Stimulated activated CD4-positive, alpha-beta T cell treated with anti-CD3 and anti-CD28 coated beads, Interleukin-1b, Interleukin-23, amount 100 ng/mL, for 4 hours (primary cell): ENCODE results near the gene LMTK2.

ENCODE experiments used
- DNase-seq, 2 donors: peaks; one replicate each; pipeline ENCODE4 v3.0.0-alpha.2; 2020; ENCODE audit warnings: low read depth in 2 of 2

LMTK2 gene

DNA sequence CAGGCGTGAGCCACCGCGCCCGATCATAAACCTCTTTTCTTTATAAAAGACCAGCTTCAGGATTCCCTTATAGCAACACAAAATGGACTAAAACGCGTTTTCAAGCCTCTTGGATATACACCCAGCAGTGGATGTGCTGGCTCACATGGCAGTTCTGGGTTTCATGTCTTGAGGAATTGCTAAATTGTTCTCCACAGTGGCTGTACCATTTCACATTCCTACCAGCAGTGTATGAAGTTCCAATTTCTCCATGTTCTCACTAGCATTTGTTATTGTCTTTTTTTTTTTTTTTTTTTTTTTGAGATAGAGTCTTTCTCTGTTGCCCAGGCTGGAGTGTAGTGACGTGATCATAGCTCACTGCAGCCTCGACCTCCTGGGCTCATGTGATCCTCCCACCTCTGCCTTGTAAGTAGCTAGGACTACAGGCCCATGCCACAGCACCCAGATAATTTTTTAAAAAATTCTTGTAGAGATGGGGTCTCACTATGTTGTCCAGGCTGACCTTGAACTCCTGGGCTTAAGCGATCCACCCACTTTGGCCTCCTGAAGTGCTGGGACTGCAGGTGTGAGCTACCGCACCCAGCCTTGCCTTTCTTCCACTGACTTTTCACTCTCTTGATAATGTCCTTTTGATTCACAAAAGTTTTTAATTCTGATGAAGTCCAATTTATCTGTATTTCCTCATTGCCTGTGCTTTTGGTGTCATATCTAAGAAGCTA lies 127.9 kb downstream of the LMTK2 start:
- DNase-seq, result no peak

- no peak for DNase-seq
Measured at GRCh38 chr7:98235901-98236300, 129.2 kb downstream of the LMTK2 start.

- no peak for DNase-seq
Measured at GRCh38 chr7:98236355-98237185, 129.9 kb downstream of the LMTK2 start.

DNA sequence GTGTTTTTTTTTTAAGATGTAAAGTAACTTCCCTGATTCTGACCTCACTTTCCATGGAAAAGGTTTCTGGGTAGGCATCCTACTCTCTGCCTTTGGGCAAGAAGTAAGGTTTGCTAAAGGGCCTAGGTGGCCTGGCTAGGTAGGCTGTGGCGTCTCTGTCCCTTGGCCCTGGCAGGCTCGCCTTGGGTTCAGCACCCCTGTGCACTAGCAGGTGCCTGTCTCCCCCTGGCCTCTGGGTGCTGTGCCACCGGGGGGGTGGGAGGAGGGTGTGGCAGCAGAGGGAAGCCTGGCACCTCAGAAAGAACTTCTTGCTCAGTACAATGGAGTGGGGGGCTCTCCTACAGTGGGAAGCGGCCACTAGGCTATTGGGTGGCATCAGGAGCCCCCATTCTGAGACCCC lies 131.4 kb downstream of the LMTK2 start:
- no peak for DNase-seq

GRCh38 chr7:98238976-98239375 lies 132.3 kb downstream of the LMTK2 start:
- DNase-seq, result no peak

- DNase-seq, result no peak
Measured at GRCh38 chr7:98240961-98241673, 134.5 kb downstream of the LMTK2 start.

DNA sequence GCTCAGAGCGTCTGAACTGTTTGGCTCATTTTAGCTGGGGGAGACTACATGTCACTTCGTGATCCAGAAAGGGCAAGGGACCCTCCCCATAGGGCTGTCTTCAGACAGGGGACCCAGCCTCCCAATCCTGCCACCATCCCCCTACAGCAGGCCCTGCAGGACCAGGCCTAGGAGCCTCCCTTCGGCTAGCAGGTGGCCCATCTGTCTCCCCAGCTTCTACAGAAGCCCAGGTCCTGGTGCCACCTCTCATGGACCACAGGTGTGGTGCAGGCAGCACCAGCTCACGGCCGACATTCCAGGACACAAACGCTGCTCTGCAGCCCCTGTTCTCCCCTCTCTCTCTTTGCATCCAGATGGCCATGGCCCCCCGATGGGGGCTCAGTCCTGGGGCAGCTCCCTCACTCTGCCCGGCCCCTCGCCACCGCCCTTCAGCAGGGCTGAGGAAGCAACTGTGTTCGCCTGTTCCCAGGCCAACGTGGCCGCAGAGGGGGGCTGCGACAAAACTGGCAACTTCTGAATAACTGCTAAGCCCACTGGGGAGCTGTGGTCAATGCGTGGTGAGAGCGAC lies 135.1 kb downstream of the LMTK2 start:
- DNase-seq, result no peak

- DNase-seq, result no peak
Measured at GRCh38 chr7:98242342-98242741, 135.7 kb downstream of the LMTK2 start.

GRCh38 chr7:98242934-98243333 lies 136.3 kb downstream of the LMTK2 start:
- DNase-seq, result no peak

- no peak for DNase-seq
Measured at GRCh38 chr7:98244871-98245270, 138.2 kb downstream of the LMTK2 start.

GRCh38 chr7:98248156-98248555 lies 141.5 kb downstream of the LMTK2 start:
- no peak for DNase-seq

GRCh38 chr7:98249106-98249505 lies 142.4 kb downstream of the LMTK2 start:
- no peak for DNase-seq

- peak in 1 of 2 donors; percentile 13 for DNase-seq
Measured at GRCh38 chr7:98250789-98251188, 144.1 kb downstream of the LMTK2 start.

GRCh38 chr7:98251231-98251600 lies 144.6 kb downstream of the LMTK2 start:
- peak in 1 of 2 donors; percentile 5 for DNase-seq

DNA sequence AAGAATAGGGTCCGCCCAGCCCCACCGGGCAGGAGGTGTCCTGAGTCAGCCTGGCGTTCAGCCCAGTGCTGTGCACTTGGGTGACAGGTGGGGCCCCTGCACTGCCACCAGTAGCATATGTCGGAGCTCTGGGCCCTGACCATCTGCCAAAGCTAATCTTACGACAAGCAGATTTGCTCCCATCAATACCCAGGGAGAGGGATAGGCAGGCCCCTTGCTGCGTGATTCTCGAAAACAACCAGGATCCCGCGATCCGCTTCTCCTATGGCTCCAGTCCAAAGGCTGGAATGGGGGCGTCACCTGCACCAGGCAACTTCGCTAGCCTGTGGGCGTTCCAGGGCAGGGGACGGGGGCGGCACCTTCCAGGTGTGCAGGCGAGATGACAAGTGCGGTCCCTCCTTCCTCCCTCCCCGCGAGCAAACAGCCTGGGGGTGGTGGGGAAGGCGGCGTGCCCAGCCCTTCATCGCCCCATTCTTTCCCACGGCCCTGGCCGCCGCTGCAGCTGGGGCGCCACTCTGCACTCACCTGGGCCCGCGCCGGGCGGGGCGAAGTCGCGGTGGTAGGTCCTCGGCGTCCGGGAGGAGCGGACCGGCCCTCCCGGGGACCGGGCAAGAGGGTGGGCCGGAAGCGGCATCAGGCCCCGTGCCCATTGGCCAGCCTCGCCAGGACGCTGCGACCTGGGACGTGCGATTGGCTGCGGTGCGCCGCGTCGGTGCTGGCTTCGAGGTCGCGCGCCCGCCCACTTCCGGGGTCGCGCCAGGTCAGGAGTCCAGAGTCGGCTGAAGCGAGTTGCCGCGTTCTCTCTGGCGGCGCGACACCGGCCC lies 145.2 kb downstream of the LMTK2 start, which contains the start of gene TECPR1:
TECPR1 (minus strand) TSS at position 632 of the 824 bp plus-strand sequence. CDS start 6,086 bp downstream, outside the sequence.
- peak; percentile 53 to 80 for DNase-seq

- DNase-seq, result no peak
Measured at GRCh38 chr7:98252425-98253054, 145.9 kb downstream of the LMTK2 start.

DNA sequence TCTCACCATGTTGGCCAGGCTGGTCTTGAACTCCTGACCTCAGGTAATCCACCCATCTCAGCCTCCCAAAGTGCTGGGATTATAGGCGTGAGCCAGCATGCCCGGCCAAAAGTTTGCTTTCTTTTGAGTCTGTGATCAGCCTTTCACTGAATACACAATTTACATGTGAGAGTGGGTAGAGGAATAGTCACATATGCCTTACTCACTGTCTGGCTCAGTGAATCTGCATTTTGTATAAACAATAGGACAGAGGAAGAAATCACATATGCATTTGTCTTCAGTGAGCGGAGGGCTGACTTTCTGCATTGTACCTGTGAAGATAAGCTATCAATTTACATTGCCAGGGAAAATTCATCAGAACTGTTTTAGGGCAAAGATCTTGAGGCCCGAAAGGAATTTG lies 147.9 kb downstream of the LMTK2 start:
- no peak for DNase-seq

- peak in 1 of 2 donors; percentile 12 for DNase-seq
Measured at GRCh38 chr7:98254951-98255610, 148.4 kb downstream of the LMTK2 start.

GRCh38 chr7:98256431-98256830 lies 149.8 kb downstream of the LMTK2 start:
- DNase-seq, result no peak

DNA sequence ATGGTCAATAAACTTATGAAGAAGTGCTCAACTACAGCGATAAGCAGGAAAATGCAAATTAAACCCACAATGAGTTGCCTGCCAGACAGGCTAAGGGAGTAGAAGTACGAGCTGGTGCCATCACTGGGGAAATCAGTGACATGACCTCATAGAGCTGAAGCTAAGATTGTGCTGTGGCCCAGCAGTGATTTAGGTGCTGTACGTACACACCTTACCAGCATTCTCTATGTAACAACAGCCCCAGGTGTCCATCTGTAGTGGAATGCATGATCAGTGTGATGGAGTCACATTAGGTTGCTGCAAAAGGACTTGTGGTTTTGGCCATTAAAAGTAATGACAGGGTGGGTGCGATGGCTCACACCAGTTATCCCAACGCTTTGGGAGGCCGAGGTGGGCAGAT lies 151.0 kb downstream of the LMTK2 start:
- no peak for DNase-seq
